ENCODE data around the gene MCUR1.

GRCh38 chr6:13832778-13833177, 18.4 kb upstream of the MCUR1 start:
- TF ChIP-seq CTCF (conservative IDR thresholded peaks at IDR 0.05; ENCODE audit: low read depth, low read length), result no peak
- TF ChIP-seq EZH2 (IDR thresholded peaks at IDR 0.05; ENCODE audit: low read length, unreplicated experiment), result no peak
- no peak for TF ChIP-seq EZH2phosphoT487 (IDR thresholded peaks at IDR 0.05; ENCODE audit: borderline replicate concordance, low read length)

All from PC-3 (cell line).